HG02870 (cell line): ENCODE measurements around the gene HECW1.

Experiments
- ATAC-seq: cut with Tn5 transposase; IDR thresholded peaks from one replicate; pipeline ENCODE4 v1.9.1; 2021; ENCODE audit warnings: mild to moderate bottlenecking, moderate library complexity; ENCODE audit not compliant: unreplicated experiment

Gene HECW1

GRCh38 chr7:43405948-43406347 lies 293.5 kb downstream of the HECW1 start:
- ATAC-seq = no peak

GRCh38 chr7:43406961-43407360 lies 294.5 kb downstream of the HECW1 start:
- no peak for ATAC-seq

- ATAC-seq = no peak
These were observed 296.5 kb downstream of the HECW1 start for GRCh38 chr7:43408981-43409380.

GRCh38 chr7:43417455-43417854 lies 305.0 kb downstream of the HECW1 start:
- ATAC-seq = no peak

GRCh38 chr7:43430411-43430810 lies 318.0 kb downstream of the HECW1 start:
- no peak for ATAC-seq

- no peak for ATAC-seq
These were observed 318.7 kb downstream of the HECW1 start for GRCh38 chr7:43431020-43431595.

GRCh38 chr7:43433639-43434038 lies 321.2 kb downstream of the HECW1 start:
- ATAC-seq = no peak

- no peak for ATAC-seq
These were observed 324.6 kb downstream of the HECW1 start for GRCh38 chr7:43437001-43437400.

GRCh38 chr7:43438897-43439479 lies 326.5 kb downstream of the HECW1 start:
- no peak for ATAC-seq

GRCh38 chr7:43439631-43440401 lies 327.4 kb downstream of the HECW1 start:
- ATAC-seq = no peak

- no peak for ATAC-seq
These were observed 329.0 kb downstream of the HECW1 start for GRCh38 chr7:43441231-43442130.

- ATAC-seq = no peak
These were observed 330.9 kb downstream of the HECW1 start for GRCh38 chr7:43443381-43443780.

GRCh38 chr7:43444711-43445578 lies 332.5 kb downstream of the HECW1 start:
- no peak for ATAC-seq

GRCh38 chr7:43449577-43449976 lies 337.1 kb downstream of the HECW1 start:
- no peak for ATAC-seq

- no peak for ATAC-seq
These were observed 338.4 kb downstream of the HECW1 start for GRCh38 chr7:43450894-43451293.

GRCh38 chr7:43454936-43455518 lies 342.6 kb downstream of the HECW1 start:
- peak; percentile 69 for ATAC-seq

GRCh38 chr7:43456200-43456599 lies 343.8 kb downstream of the HECW1 start:
- ATAC-seq = no peak

- ATAC-seq = no peak
These were observed 346.0 kb downstream of the HECW1 start for GRCh38 chr7:43458330-43459018.

- ATAC-seq = no peak
These were observed 346.5 kb downstream of the HECW1 start for GRCh38 chr7:43459019-43459337.
